Endothelial cell of umbilical vein (primary cell): ENCODE results near the gene PRDM16. TPM values are rescaled to one million over a fixed set of nuclear protein-coding genes. Genes with fewer than 3 reads are reported as not detected.

Experiments used
- BruUV-seq: library from RNA; stranded (reverse); fragments of 400-500 nt; replicated peaks from 2 replicates; lab custom pipeline; 2021; lab: Mats Ljungman, UMichigan
- CTCF ChIA-PET: fragments of 300-600, 350-600 bp; sonication (Branson Sonifier 250); formaldehyde crosslinking; loops from one replicate; lab custom pipeline; 2021; ENCODE audit warnings: antibody characterized with exemption, inconsistent platforms; lab: Charles Lee
- POLR2A ChIA-PET: fragments of 300-600, 350-600 bp; sonication (Branson Sonifier 250); formaldehyde crosslinking; loops from one replicate; lab custom pipeline; 2021; ENCODE audit warnings: antibody characterized with exemption, inconsistent platforms; lab: Charles Lee
- DNase-seq: peaks from one replicate; pipeline ENCODE4 v3.0.0-alpha.2; 2011; ENCODE audit warnings: low read depth, low spot score
- FAIRE-seq: peaks from 2 replicates; lab custom pipeline; 2011; peaks lifted over from hg19 to GRCh38; lab: Jason Lieb, UNC
- H2AFZ ChIP-seq: 2 replicates; pipeline ENCODE4 v1.6.0; 2012; ENCODE audit warnings: low read depth, low read length, control low read depth, inconsistent platforms
- H3K27ac ChIP-seq: 2 replicates; pipeline ENCODE4 v1.5.1; 2011; ENCODE audit warnings: low read depth, mild to moderate bottlenecking, control low read depth, low read length, moderate library complexity; ENCODE audit not compliant: insufficient read depth
- H3K27me3 ChIP-seq, 2 experiments: 2 replicates each; pipeline versions ENCODE4 v1.6.0 to v1.6.1; 2011; ENCODE audit warnings: low read length in 2 of 2, mixed read lengths in 1 of 2; ENCODE audit not compliant: control insufficient read depth in 2 of 2, insufficient read depth in 2 of 2
- H3K36me3 ChIP-seq, 2 experiments: 2 replicates in 1 of 2; 3 replicates in 1 of 2; pipeline ENCODE4 v1.5.1; 2011; ENCODE audit warnings: low read length in 2 of 2, mild to moderate bottlenecking in 1 of 2, moderate library complexity in 1 of 2; ENCODE audit not compliant: control insufficient read depth in 2 of 2, insufficient read depth in 2 of 2; ENCODE audit errors: extremely low read depth in 1 of 2
- H3K4me1 ChIP-seq: 3 replicates; pipeline ENCODE4 v1.5.1; 2011; ENCODE audit warnings: mild to moderate bottlenecking, low read length; ENCODE audit not compliant: control insufficient read depth, insufficient read depth; ENCODE audit errors: extremely low read depth
- H3K4me2 ChIP-seq: 2 replicates; pipeline ENCODE4 v1.6.1; 2011; ENCODE audit warnings: low read length, control low read depth, mixed read lengths; ENCODE audit not compliant: insufficient read depth
- H3K4me3 ChIP-seq, 3 experiments: fragments of 200-600 bp in 1 of 3; sonication (generic), shearing (Covaris generic) in 1 of 3; replicated peaks in 1 of 3; 2 replicates each; pipeline ENCODE4 v1.5.1; 2011 to 2016; ENCODE audit warnings: control low read depth in 3 of 3, low read length in 3 of 3, mild to moderate bottlenecking in 2 of 3, inconsistent platforms in 1 of 3, low read depth in 1 of 3, moderate library complexity in 1 of 3; ENCODE audit not compliant: insufficient read depth in 1 of 3
- H3K79me2 ChIP-seq: 2 replicates; pipeline ENCODE4 v1.6.0; 2012; ENCODE audit warnings: low read length, inconsistent platforms; ENCODE audit not compliant: control insufficient read depth, insufficient read depth
- H3K9ac ChIP-seq: replicated peaks from 2 replicates; pipeline ENCODE3; 2011; ENCODE audit warnings: low read length, control low read depth; ENCODE audit not compliant: insufficient read depth; ENCODE audit errors: extremely low read depth
- H3K9me1 ChIP-seq: replicated peaks from 3 replicates; pipeline ENCODE4 v1.6.0; 2011; ENCODE audit warnings: mild to moderate bottlenecking, low read length; ENCODE audit not compliant: control insufficient read depth, insufficient read depth; ENCODE audit errors: extremely low read depth
- H3K9me3 ChIP-seq: replicated peaks from 2 replicates; pipeline ENCODE4 v1.5.1; 2012; ENCODE audit warnings: low read length, inconsistent platforms; ENCODE audit not compliant: control insufficient read depth, insufficient read depth
- H4K20me1 ChIP-seq: replicated peaks from 2 replicates; pipeline ENCODE3; 2011; ENCODE audit warnings: mild to moderate bottlenecking, low read length; ENCODE audit not compliant: control insufficient read depth, insufficient read depth; ENCODE audit errors: extremely low read depth
- EZH2 ChIP-seq: IDR thresholded peaks from 2 replicates; pipeline ENCODE4 v1.6.1; 2012; ENCODE audit warnings: borderline replicate concordance, low read depth, mild to moderate bottlenecking, moderate library complexity, low read length, inconsistent platforms; ENCODE audit not compliant: severe bottlenecking
- FOS ChIP-seq: IDR thresholded peaks from 2 replicates; pipeline ENCODE4 v1.6.1; 2011; ENCODE audit warnings: mild to moderate bottlenecking, low read length, moderate library complexity, borderline replicate concordance; ENCODE audit not compliant: insufficient read depth
- GATA2 ChIP-seq: IDR thresholded peaks from 2 replicates; pipeline ENCODE4 v1.7.0; 2011; ENCODE audit warnings: low read depth, mild to moderate bottlenecking, moderate library complexity, mixed read lengths, low read length; ENCODE audit not compliant: insufficient read length, insufficient read depth
- JUN ChIP-seq: IDR thresholded peaks from 2 replicates; pipeline ENCODE4 v1.6.1; 2011; ENCODE audit warnings: borderline replicate concordance, low read depth; ENCODE audit not compliant: insufficient read length, insufficient read depth
- MYC ChIP-seq: IDR thresholded peaks from one replicate; pipeline ENCODE4 v1.6.1; 2011; ENCODE audit warnings: mild to moderate bottlenecking, low read depth, low read length
- POLR2A ChIP-seq: IDR thresholded peaks from 2 replicates; pipeline ENCODE4 v1.6.1; 2012; ENCODE audit warnings: low read depth, mild to moderate bottlenecking, control low read depth, low read length
- POLR2AphosphoS5 ChIP-seq: IDR thresholded peaks from 2 replicates; pipeline ENCODE4 v1.6.1; 2012; ENCODE audit warnings: low read depth, mild to moderate bottlenecking, control low read depth, low read length, moderate library complexity; ENCODE audit not compliant: insufficient read depth
- dilution Hi-C: fragments of 300-500 bp; cut with MboI; formaldehyde crosslinking; loops from one replicate; pipeline ENCODE4 v1.15.0; 2019; ENCODE audit warnings: low sequenced_read_pairs; ENCODE audit not compliant: extremely low pct_ligation_motif_present
- intact Hi-C: fragments of 100-400 bp; cut with micrococcal nuclease; formaldehyde crosslinking; loops from one replicate; pipeline ENCODE4 v1.10.0; 2022
- polyA plus RNA-seq, 4 experiments: library from polyadenylated mRNA; depleted of rRNA in 3 of 4; stranded (reverse) in 3 of 4; unstranded in 1 of 4; fragments of >200 nt; gene quantifications; 2 replicates each; pipeline versions ENCODE4 v1.2.1 to v1.2.3, GENCODE V29; 2011 to 2012; ENCODE audit warnings: missing spikeins in 1 of 4
- total RNA-seq: library from RNA; stranded (reverse); gene quantifications from 2 replicates; pipeline ENCODE4 v1.2.3, GENCODE V29; 2021
- TF ChIP-seq, protein P1 (sequence below), 2 donors: IDR thresholded peaks; 1 replicate in 1 of 2; 2 replicates in 1 of 2; pipeline ENCODE4 v1.5.1; 2011; ENCODE audit warnings: low read length in 2 of 2, mild to moderate bottlenecking in 2 of 2, moderate library complexity in 2 of 2, control low read depth in 1 of 2, inconsistent platforms in 1 of 2, low read depth in 1 of 2; ENCODE audit not compliant: insufficient read depth in 1 of 2; ENCODE audit errors: extremely low read depth in 1 of 2
- TF ChIP-seq, protein P2 (sequence below): IDR thresholded peaks from 2 replicates; pipeline ENCODE4 v1.6.1; 2011; ENCODE audit not compliant: insufficient read depth, insufficient read length

The PRDM16 gene
- total and polyA plus RNA-seq, 2 donors (not counting 3 experiments of a cell fraction or from before 2014, with no cell fraction given): not detected

GRCh38 chr1:3327936-3328590 is 259.1 kb downstream of the PRDM16 start:
- no peaks in the 10 kb centered on the region for H3K27me3 ChIP-seq
- no peaks in the 10 kb centered on the region for H3K4me1 ChIP-seq
- POLR2A ChIA-PET: no interaction called here
- no peak overlapping the region for H3K9ac ChIP-seq
- H3K36me3 ChIP-seq: no peaks in the 10 kb centered on the region
- no peaks in the 10 kb centered on the region for H4K20me1 ChIP-seq
- DNase-seq (no peak), FAIRE-seq (no peak)
- no TSS peak for BruUV-seq
- intact Hi-C loops (no loop called here), dilution Hi-C loops (no loop called here)
- H3K4me3 ChIP-seq: no peak overlapping the region
- H3K79me2 ChIP-seq: no peaks in the 10 kb centered on the region
- H3K9me3 ChIP-seq: no peaks in the 10 kb centered on the region
- CTCF ChIA-PET: no interaction called here
- no peaks in the 10 kb centered on the region for H3K9me1 ChIP-seq
- no peak overlapping the region for H2AFZ ChIP-seq
- no peak overlapping the region for H3K27ac ChIP-seq
- TF ChIP-seq, protein P1, sequence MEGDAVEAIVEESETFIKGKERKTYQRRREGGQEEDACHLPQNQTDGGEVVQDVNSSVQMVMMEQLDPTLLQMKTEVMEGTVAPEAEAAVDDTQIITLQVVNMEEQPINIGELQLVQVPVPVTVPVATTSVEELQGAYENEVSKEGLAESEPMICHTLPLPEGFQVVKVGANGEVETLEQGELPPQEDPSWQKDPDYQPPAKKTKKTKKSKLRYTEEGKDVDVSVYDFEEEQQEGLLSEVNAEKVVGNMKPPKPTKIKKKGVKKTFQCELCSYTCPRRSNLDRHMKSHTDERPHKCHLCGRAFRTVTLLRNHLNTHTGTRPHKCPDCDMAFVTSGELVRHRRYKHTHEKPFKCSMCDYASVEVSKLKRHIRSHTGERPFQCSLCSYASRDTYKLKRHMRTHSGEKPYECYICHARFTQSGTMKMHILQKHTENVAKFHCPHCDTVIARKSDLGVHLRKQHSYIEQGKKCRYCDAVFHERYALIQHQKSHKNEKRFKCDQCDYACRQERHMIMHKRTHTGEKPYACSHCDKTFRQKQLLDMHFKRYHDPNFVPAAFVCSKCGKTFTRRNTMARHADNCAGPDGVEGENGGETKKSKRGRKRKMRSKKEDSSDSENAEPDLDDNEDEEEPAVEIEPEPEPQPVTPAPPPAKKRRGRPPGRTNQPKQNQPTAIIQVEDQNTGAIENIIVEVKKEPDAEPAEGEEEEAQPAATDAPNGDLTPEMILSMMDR (IDR thresholded peaks at IDR 0.05; ENCODE audit: extremely low read depth in 1 of 2, insufficient read depth in 1 of 2, low read depth in 1 of 2, low read length in 2 of 2): no peak
- TF ChIP-seq POLR2AphosphoS5 (no peak), FOS (no peak), POLR2A (no peak), JUN (no peak), MYC (no peak), GATA2 (no peak), EZH2 (no peak)
- TF ChIP-seq, protein P2, sequence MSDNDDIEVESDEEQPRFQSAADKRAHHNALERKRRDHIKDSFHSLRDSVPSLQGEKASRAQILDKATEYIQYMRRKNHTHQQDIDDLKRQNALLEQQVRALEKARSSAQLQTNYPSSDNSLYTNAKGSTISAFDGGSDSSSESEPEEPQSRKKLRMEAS: no peak
- H3K4me2 ChIP-seq: no peak overlapping the region
